ENCODE measurements around the gene FHIP1A. TPM values are rescaled to one million over a fixed set of nuclear protein-coding genes. Genes with fewer than 3 reads are reported as not detected.
A peak's percentile ranks its signal among the peaks of the same experiment; 100 is the strongest.

Gene FHIP1A
- total and polyA plus RNA-seq, 2 of the 8 experiments (the other 6 are each of a cell fraction or from before 2014, with no cell fraction given): 17.9 to 75.2 TPM

DNA sequence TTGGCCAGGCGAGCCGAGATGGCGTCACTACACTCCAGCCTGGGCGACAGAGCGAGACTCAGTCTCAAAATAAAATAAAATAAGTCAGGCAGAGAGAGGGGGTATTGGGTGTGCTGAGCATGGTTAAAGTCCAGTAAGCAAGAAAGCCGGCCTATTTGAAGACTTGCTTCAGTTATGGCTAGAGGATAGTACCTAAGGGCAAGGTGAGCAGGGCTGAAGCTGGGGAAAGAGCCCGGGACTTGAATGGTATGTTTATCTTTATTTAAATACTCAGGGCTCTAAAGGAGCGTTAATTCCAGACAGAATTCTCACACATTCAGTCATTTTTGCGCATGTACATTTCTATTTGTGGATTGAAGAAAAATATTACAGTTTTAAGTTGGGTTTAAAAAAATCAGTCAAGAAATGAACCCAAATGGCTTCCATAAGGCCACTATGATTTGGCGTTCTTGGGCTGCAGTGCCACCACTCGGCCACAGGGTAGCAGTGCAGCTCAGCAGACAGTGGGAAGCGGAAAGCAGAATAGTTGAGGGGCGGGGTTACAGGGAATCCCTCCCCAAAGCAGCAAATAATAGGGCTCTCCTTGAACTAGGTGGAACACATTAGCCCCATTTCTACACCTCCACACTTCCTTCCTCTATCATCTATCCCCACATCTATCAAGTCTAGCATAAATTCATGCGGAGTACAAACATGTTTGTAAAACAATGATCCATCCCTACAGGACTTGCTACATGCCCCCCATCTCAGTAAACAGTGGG is 46.4 kb upstream of the FHIP1A start:
- no peaks in the 10 kb centered on the region for H3K79me1 ChIP-seq (ENCODE audit: low read depth, low read length)
- no peak overlapping the region for H3K18ac ChIP-seq (ENCODE audit: extremely low read depth, low read length)
- no peaks in the 10 kb centered on the region for H3K79me2 ChIP-seq (ENCODE audit: control insufficient read depth in 1 of 2, insufficient read depth in 2 of 2, low read length in 2 of 2)
- no peak overlapping the region for H2BK15ac ChIP-seq (ENCODE audit: low read length)
- no peaks in the 10 kb centered on the region for H3K36me3 ChIP-seq (ENCODE audit: control insufficient read depth in 2 of 4, insufficient read depth in 4 of 4, low read length in 3 of 4)
- H4K20me1 ChIP-seq (replicated peaks in 1 of 2; ENCODE audit: control insufficient read depth in 1 of 2, insufficient read depth in 2 of 2, low read length in 2 of 2): no peaks in the 10 kb centered on the region
- peaks cover 0 to 2% (median 0%) of the 10 kb centered on the region in 4 experiments; a peak in 1 of 7 replicates for H3K4me1 ChIP-seq (replicated peaks in 1 of 4; ENCODE audit: control insufficient read depth in 3 of 4, insufficient read depth in 4 of 4, low read length in 3 of 4)
- WGBS, 2 experiments (ENCODE audit: extremely low coverage in 1 of 2, insufficient coverage in 1 of 2, insufficient read length in 1 of 2, insufficient replicate concordance in 2 of 2, low coverage in 1 of 2, low lambda C conversion rate in 2 of 2, missing lambda C conversion rate in 1 of 2): 47% methylated on average over 14 of the region's 14 CpGs; no CpG with 5 or more reads in 1 of the 2 experiments
- peak; percentile 98 for FAIRE-seq
- peaks cover 2% of the 10 kb centered on the region; the same call in 1 of the 2 replicates for H3K23me2 ChIP-seq (ENCODE audit: low read depth, low read length)
- H3K9me3 ChIP-seq (ENCODE audit: insufficient read depth in 2 of 2, low read depth in 1 of 2, low read length in 1 of 2): no peaks in the 10 kb centered on the region
- no peak overlapping the region for H2BK5ac ChIP-seq (ENCODE audit: low read depth, low read length)
- H3K4me2 ChIP-seq (ENCODE audit: insufficient read depth in 1 of 2, low read depth in 2 of 2, low read length in 2 of 2): no peak overlapping the region
- H4K5ac ChIP-seq (ENCODE audit: insufficient read length, low read depth, low read length): no peak overlapping the region
- peak; percentile 81 to 90 for DNase-seq (ENCODE audit: low read depth in 1 of 2, low spot score in 2 of 2)
- no peak overlapping the region for H3K9ac ChIP-seq (replicated peaks in 1 of 4; ENCODE audit: extremely low read depth in 1 of 4, low read depth in 3 of 4, low read length in 3 of 4)
- no peak overlapping the region for H3K56ac ChIP-seq (replicated peaks; ENCODE audit: insufficient read length, low read depth, low read length)
- H2BK20ac ChIP-seq (ENCODE audit: low read length): no peak overlapping the region
- H4K91ac ChIP-seq (replicated peaks; ENCODE audit: insufficient read length, low read length): no peak overlapping the region
- no peak overlapping the region for H3K23ac ChIP-seq (ENCODE audit: insufficient read length)
- H2AK5ac ChIP-seq (ENCODE audit: low read depth, low read length): no peak overlapping the region
- CTCF ChIA-PET (ENCODE audit: partially characterized antibody): interaction anchor here (0.7 to 4.0 kb wide), 26 partner anchors 8 to 1157 kb away, joined by 3 to 20 read pairs (median 3); partner anchors contain the start of genes PRSS48 and SH3D19
- H2BK120ac ChIP-seq (replicated peaks; ENCODE audit: low read depth, low read length): no peak overlapping the region
- no peak overlapping the region for H3K27ac ChIP-seq (ENCODE audit: low read depth, low read length)
- no peaks in the 10 kb centered on the region for H3K27me3 ChIP-seq (replicated peaks in 1 of 4; ENCODE audit: control insufficient read depth in 3 of 4, extremely low read depth in 1 of 4, insufficient read depth in 3 of 4, low read length in 3 of 4)
- peak overlapping the region; percentile 84 for H2AFZ ChIP-seq (ENCODE audit: low read length)
- POLR2A ChIA-PET (ENCODE audit: partially characterized antibody): interaction anchor here (0.7 to 1.2 kb wide), 4 partner anchors 27 to 424 kb away, joined by 3 to 4 read pairs (median 3); partner anchors contain the start of gene SH3D19
- no peak overlapping the region for H4K8ac ChIP-seq (ENCODE audit: extremely low read depth, insufficient read depth, low read length)
- H3K4me3 ChIP-seq (ENCODE audit: extremely low read depth in 1 of 4, insufficient read depth in 2 of 4, low read depth in 3 of 4, low read length in 4 of 4): no peak overlapping the region
- H3K14ac ChIP-seq (ENCODE audit: insufficient read length): no peak overlapping the region
- no peak overlapping the region for H2BK12ac ChIP-seq (ENCODE audit: low read depth, low read length)
- no peak overlapping the region for H3K4ac ChIP-seq (replicated peaks; ENCODE audit: insufficient read length, low read depth, low read length)
- TF ChIP-seq RAD21 (IDR thresholded peaks at IDR 0.05 in 1 of 2, conservative IDR thresholded peaks at IDR 0.05 in 1 of 2; ENCODE audit: low read depth in 2 of 2, low read length in 2 of 2) (peak; percentile 98 to 99), SP1 (IDR thresholded peaks at IDR 0.05; ENCODE audit: low read depth, low read length) (0 out of 2 replicates have a peak, but pooled peaks have one; percentile 42), RNF2 (IDR thresholded peaks at IDR 0.05; ENCODE audit: borderline replicate concordance, low read depth, low read length, missing control alignments, poor library complexity, severe bottlenecking) (no peak), EP300 (IDR thresholded peaks at IDR 0.05; ENCODE audit: borderline replicate concordance in 1 of 2, low read depth in 2 of 2, low read length in 2 of 2) (no peak), CTBP2 (IDR thresholded peaks at IDR 0.05; ENCODE audit: borderline replicate concordance, insufficient read depth, insufficient read length, low read length) (no peak)
- TF ChIP-seq, protein P1, sequence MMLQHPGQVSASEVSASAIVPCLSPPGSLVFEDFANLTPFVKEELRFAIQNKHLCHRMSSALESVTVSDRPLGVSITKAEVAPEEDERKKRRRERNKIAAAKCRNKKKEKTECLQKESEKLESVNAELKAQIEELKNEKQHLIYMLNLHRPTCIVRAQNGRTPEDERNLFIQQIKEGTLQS (IDR thresholded peaks at IDR 0.05; ENCODE audit: insufficient read depth, low read depth, low read length): no peak

Data from H1 (cell line).